Activated CD4-positive, CD25-positive, alpha-beta regulatory T cell treated with anti-CD3 and anti-CD28 coated beads, Interleukin-2, amount 50 U/mL, for 72 hours (primary cell): Measurements from ENCODE around the gene DGCR6L.
"Not testable (repeated sequence)": the region's sequence is repeated elsewhere in the genome, so short reads cannot be mapped to it uniquely, and the experiment has no call there.

Experiments used
- DNase-seq: peaks from one replicate; pipeline ENCODE4 v3.0.0; 2021

The DGCR6L gene

DNA sequence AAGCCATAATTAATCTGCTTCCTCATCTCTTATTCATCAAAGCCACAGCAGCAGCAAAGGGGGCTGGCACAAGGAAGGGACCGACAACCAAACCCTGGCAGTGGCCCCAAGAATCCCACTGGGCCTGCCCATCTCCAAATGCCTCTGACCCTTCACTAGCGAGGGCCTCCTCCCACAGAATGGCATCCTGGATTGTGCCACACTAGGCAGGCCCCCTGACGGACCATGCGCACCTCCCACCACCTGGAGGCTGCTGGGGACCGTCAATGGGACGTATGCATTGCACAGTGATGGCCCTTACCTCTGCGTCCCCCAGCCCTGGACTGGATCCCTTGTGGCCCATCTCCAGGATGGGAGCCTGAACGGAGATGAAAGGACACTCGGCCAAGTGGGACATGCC lies 47.7 kb downstream of the DGCR6L start:
- no peak for DNase-seq

DNA sequence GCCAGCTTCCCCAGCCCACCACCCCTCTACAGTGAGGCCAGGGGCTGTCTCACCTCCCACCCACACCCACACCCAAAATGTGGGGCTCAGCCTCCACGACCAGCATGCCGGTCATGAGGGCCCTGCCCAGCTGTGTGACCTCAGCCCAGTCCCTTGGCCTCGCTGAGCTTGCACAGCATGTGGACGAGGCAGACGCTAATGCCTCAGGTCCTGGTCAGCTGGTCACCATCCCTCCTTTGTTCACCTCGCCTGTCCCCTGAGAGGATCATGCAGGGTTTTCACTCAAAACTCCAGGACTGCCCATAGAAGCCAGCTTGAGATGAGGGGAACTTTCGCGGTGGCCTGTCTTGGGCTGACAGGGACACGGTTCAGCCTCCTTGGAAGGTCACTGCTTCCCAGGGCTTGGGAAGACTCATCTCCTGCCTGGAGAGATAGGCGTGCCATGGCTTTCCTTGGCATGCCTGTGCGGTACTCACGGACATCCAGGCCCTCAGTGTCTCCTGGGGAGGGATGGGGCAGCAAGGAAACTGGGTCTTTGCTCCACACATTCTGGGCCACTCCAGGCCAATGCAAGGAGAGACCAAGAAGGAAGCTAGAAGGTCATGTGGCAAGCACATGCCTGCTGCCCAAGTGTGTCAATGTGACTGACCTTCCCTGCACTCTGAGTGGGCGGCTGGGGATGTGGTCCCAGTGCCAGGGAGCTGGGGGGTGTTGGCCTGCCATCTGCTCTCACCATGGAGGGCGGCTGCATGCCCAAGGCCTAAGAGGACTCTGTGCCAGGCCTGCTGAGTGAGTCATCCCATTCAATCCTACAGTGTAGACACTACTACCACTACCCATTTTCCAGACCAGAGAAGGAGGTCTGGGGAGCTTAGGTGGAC lies 48.5 kb downstream of the DGCR6L start:
- no peak for DNase-seq

DNA sequence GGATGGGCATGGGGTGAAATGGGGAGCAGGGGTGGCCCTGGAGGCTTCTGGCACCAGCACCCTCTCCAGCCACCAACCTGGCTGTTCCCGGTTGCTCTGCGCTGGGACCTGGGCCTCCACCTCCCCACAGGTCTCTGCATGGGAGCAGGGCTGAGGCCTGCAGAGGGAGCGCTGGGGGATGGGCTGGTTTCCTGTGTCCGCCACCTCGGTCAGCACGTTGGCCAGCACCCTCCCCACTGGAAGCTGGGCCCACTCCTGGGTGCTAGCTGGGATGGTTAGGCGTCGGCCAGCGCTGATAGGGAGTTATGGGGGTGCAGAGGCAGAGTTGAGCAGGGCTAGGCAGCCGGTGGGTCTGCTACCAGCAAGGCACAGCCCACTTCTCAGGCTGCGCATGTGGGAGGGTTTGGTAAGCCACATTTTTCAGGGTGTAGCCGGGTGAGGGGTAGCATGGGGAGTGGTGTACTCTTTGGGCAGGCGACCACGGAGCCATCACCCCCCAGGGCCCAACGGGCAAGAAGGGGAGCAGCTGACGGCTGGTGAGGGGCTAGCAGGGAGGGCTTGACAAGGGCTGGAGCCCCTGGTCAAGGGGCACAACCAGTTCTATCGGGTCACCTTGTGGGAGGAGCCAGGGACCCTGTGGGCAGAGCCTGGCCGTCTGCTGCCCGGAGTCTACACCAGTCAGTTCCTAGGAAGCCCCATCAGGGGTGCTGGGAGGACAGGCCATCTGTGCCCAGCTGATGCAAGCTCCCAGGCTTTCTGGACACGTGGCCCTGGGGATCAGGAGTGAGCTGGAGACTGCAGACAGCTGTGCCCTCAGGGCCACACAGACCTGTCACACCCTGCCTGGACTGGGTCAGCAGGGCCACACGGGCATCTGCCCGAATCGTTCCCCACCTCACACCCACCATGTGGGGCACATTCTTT lies 49.4 kb downstream of the DGCR6L start:
- not testable (repeated sequence) for DNase-seq

DNA sequence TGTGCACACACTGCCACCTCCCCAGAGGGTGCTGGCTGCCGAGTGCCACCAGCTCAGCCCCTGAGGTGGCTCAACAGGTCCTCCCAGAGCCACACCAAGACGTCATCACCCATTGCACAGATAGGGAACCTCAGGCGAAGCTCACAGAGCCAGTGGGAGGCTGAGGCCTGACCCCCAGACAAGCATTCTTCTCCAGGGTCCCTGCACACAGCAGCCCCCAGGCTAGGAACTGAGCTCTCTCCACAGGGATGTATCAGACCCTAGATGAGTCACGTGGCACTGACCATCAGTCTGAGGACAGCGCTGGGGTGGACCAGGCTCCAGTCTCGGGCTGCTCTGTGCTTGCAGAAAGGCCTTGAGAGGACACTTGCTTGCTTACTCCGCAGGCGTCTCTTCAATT lies 50.2 kb downstream of the DGCR6L start:
- not testable (repeated sequence) for DNase-seq

DNA sequence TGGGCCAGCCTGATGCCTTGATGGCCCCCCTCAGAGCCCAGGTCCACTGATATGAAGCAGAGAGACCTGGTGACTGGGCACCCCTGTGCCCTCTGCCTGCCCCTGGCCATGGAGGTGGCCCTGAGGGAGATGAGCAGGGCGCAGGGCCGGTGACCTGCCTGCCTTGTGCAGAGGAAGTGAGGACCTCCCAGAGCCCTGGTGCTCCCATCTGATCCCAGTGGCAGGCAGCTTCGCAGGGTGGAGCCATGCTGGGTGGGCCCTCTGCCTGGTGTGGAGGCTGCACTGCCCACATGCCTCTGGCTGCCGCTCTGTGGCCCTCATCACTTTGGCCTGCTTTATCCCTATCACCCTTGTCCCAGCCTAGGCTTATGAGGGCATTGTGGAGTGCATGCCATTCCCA lies 50.7 kb downstream of the DGCR6L start:
- DNase-seq: not testable (repeated sequence)

DNA sequence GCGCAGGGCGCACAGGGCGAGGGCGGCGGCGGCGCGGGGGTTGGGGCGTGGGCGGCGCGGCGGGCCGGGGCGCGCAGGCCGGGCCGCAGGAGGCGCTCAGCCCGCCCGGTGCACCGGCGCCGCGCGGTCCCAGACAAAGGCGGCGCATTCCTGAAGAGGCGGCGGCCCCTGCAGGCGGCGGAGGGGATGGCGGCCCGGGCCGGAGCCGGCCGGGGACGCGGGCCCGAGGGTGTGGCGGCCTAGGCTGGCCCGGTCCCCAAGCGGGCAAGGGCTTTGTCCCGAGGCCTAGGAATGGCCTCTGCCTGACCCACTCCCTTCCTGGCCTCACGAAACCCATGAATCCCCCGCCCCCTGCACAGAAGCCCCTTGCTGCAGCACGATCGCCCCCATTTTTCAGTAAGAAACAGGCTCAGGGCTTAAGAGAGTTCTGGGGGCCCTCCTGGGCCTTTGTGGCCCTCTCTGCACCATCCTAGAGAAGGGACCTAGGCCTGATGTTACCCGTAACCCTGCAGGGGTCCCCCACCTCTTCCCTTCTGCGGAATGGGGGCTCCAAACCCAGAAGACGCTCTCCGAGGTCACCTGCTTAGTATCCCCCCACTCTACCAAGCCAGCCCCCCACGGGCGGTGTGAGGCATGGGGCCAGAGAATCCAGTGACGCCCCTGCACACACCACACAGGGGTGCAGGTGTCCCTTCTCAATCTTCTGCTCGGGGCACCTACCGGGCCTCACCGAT lies 51.4 kb downstream of the DGCR6L start, which contains the start of gene RTN4R:
Gene RTN4R (minus strand): TSS at position 40 of the 734 bp plus-strand sequence. CDS start 226 bp downstream, outside the sequence.
- DNase-seq: peak; percentile 65

DNA sequence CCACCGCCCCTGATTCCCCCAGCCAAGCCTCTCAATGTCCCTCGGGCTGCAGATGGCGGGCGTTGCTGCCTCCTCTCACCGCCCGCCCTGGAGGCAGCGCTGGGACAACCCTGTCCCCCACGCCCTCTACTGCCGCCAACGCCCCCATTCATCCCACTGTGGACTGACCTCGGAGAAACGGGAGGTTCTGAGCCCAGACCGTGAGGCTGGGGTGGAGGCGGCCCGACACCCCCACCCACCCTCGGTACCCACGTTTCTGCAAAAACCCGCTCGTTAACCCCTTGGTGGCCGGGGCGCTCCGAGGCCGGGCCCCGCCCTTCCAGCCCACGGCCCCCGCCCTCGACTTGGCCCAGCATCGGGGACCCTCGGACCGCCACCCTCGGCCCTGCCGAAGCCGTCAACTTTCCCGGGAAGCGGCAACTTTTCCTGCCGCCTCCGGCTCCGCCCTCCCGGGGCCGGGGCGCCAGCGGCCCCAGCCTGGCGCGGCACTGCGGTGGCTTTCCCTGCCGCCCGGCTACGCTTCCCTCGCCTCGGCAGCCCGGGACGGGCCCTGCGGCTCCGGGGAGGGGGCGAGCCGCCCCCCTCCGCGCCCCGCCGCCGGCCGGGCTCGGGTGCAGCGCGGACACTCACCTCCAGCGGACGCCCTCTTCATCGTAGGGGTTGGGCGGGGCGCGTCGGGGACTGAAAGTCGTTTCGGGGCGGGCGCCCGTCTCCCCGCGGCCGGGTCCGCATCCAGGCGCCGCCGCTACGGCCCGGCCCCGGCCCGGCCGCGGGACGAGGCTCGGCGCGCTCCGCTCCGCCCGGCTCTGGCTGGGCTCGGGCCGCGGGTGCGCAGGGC lies 52.2 kb downstream of the DGCR6L start:
- DNase-seq: no peak

DNA sequence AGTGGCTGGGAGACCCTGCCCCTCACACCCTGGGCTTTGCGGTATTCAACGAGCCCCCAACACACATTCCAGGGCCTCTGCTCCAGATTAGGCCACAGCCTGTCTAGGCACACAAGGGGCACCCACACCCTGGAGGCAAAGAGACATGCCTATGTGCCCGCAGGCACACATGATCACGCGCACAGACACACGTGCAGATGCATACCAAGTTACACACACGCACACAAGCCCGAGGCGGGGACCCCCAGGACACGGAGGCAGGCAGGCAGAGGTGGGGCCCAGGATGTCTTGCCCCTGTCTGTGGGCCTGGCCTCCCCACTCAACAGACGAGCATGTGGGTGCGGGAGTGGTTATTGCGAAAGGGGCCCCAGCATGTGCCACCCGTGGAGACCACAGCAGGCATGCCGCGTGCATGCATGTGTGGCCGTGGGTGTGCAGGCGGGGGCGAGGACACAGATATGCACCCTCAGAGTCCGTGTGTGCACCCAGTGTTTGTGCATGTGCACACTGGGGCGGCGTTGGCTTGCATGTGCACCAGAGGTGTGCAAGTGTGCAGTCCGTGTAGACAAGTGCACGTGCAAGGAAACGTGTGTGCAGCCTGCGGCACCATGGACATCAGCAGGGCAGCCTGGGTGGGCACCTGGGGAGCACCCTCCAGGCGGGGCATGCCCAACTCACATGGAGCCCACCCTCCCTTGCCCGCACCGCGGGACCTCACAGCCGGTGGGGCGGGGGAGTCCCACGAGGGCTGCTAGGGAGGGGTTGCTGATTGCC lies 53.0 kb downstream of the DGCR6L start:
- DNase-seq: not testable (repeated sequence)

DNA sequence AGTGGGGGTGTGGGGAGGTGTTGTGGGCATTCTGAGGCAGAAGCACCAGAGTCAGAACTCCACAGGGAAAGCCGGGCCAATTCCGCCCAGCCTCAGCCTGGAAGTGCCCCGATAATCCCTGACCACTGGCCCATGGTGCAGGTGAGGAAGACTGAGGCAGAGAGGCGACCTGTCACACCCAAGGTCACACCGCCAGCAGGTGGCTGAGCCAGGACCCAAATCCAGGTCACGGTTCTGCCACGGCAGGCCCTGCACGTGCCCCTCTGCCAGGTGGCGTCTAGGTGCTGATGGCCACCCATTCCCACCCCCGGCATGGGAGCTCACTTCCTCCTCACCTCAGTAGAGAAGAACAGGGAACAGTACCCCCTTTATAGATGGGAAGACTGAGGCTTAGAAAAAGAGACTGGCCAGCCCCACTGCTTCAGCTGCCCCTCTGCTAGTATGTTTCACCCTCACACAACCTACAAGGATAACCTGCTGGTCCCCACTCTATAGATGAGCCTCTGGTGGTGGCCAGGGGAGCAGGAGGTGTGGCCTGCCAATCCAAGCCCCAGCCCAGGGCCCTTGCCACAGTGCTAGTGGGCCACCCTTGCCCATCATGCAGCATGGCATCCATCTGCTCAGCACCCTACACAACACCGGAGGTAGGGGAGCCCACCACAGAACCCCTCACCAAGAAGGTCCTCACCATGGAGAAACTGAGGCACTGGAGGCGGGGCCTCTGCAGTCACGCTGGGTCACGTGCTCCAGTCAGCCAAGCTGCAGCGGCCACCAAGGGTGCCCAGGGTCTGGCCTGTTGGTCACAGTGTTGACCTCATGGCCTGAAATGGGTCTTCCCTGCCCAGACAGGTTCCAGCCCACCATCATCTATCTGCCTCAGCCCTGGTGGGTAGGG lies 53.8 kb downstream of the DGCR6L start:
- not testable (repeated sequence) for DNase-seq

DNA sequence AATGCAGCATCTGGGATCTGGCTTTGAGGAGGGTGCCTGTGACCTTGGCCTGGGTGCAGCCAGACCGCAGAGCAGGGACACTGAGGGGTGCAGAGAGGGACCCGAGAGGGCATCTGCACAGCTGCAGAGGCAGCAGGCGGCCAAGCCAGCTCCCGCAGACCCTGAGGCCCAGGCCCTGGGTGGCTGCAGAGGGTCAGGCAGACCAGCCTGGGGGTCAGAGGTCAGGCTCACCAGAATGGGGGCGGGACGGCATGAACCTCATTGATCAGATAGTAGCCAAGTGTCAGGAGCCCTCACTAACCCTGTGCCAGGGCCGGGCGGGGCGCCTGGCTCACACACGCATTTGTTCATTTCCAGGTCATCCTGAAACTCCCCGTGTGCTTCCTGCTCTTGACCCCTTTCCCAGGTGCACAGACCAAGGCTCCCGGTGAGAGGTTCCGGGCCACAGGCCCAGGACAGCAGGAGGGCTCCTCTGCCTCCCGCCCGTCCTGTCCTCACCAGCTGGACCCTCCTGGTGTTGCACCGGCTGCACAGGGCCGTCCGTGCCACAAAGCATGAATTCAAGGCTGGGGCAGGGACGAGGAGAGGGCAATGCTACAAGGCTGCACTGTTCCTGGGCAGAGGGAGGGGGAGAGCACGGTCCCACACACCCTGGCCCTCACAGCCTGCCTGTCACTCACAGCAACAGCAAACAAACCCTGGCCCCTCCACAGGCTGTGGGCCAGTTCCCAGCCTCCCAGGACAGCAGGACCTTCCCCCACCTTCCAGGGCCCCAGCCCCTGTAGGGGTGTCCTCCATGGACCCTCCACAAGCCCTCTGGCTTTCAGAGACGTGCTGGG lies 55.0 kb downstream of the DGCR6L start:
- no peak for DNase-seq
